Upper lobe of left lung (tissue), 4 donors: ENCODE measurements around the gene TMEM9B.
"Not testable (repeated sequence)": the region's sequence is repeated elsewhere in the genome, so short reads cannot be mapped to it uniquely, and the experiment has no call there.

Source experiments
- CTCF ChIP-seq, 6 experiments: fragments of 450-650 bp in 4 of 6; fragments of 200-600 bp in 2 of 6; sonication (generic) in 2 of 6; IDR thresholded peaks; one replicate each; pipeline ENCODE4 v1.5.1; 2016 to 2019; ENCODE audit warnings: antibody characterized with exemption in 6 of 6
- EP300 ChIP-seq, 4 donors: sonication (generic); formaldehyde crosslinking; IDR thresholded peaks; one replicate each; pipeline ENCODE4 v1.5.1; 2017; ENCODE audit warnings: antibody characterized with exemption in 4 of 4, control low read depth in 2 of 4
- POLR2A ChIP-seq, 4 donors: fragments of 450-650 bp; IDR thresholded peaks; one replicate each; pipeline ENCODE4 v1.5.1; 2016 to 2017; ENCODE audit warnings: antibody characterized with exemption in 4 of 4, mild to moderate bottlenecking in 2 of 4
- POLR2AphosphoS5 ChIP-seq, 2 donors: sonication (generic); formaldehyde crosslinking; IDR thresholded peaks; one replicate each; pipeline ENCODE4 v1.5.1; 2017; ENCODE audit warnings: antibody characterized with exemption in 2 of 2

- not testable (repeated sequence) for TF ChIP-seq CTCF, EP300, POLR2A, POLR2AphosphoS5 (IDR thresholded peaks at IDR 0.05)
Observed at GRCh38 chr11:9009538-9009937, 45.3 kb upstream of the TMEM9B start.
